NCI-H510A treated with DMSO at 0.1 percent for 48 hours (cell line): ENCODE measurements around the gene PIP4K2A.
"Not testable (repeated sequence)": the region's sequence is repeated elsewhere in the genome, so short reads cannot be mapped to it uniquely, and the experiment has no call there.

Experiments used
- DNase-seq: peaks from one replicate; lab custom pipeline; 2025; lab: John Stamatoyannopoulos, UW

PIP4K2A gene

GRCh38 chr10:22714479-22715289, at the start of gene PIP4K2A:
Gene PIP4K2A (minus strand): TSS chr10:22714578. CDS start chr10:22714326, 252 bp downstream.
- DNase-seq: peak; percentile 16

GRCh38 chr10:22761569-22762220, 47.3 kb upstream of the PIP4K2A start:
- DNase-seq: no peak

GRCh38 chr10:22760025-22760424, 45.6 kb upstream of the PIP4K2A start:
- no peak for DNase-seq

- DNase-seq: no peak
Observed at GRCh38 chr10:22758867-22759266, 44.5 kb upstream of the PIP4K2A start.

- no peak for DNase-seq
Observed at GRCh38 chr10:22754296-22754695, 39.9 kb upstream of the PIP4K2A start.

- DNase-seq: no peak
Observed at GRCh38 chr10:22753786-22754185, 39.4 kb upstream of the PIP4K2A start.

GRCh38 chr10:22752272-22752889, 38.0 kb upstream of the PIP4K2A start:
- no peak for DNase-seq

- no peak for DNase-seq
Observed at GRCh38 chr10:22750131-22750530, 35.8 kb upstream of the PIP4K2A start.

GRCh38 chr10:22744858-22745257, 30.5 kb upstream of the PIP4K2A start:
- not testable (repeated sequence) for DNase-seq

GRCh38 chr10:22742678-22743077, 28.3 kb upstream of the PIP4K2A start:
- DNase-seq: no peak

GRCh38 chr10:22741631-22742030, 27.3 kb upstream of the PIP4K2A start:
- not testable (repeated sequence) for DNase-seq

- DNase-seq: no peak
Observed at GRCh38 chr10:22740180-22740579, 25.8 kb upstream of the PIP4K2A start.

- DNase-seq: no peak
Observed at GRCh38 chr10:22737587-22737986, 23.2 kb upstream of the PIP4K2A start.

GRCh38 chr10:22736134-22736533, 21.8 kb upstream of the PIP4K2A start:
- DNase-seq: no peak

- DNase-seq: no peak
Observed at GRCh38 chr10:22733992-22734391, 19.6 kb upstream of the PIP4K2A start.

GRCh38 chr10:22727663-22728062, 13.3 kb upstream of the PIP4K2A start:
- DNase-seq: no peak

- DNase-seq: no peak
Observed at GRCh38 chr10:22727112-22727511, 12.7 kb upstream of the PIP4K2A start.

GRCh38 chr10:22724773-22725172, 10.4 kb upstream of the PIP4K2A start:
- no peak for DNase-seq

- no peak for DNase-seq
Observed at GRCh38 chr10:22723783-22724182, 9.4 kb upstream of the PIP4K2A start.

- no peak for DNase-seq
Observed at GRCh38 chr10:22723343-22723779, 9.0 kb upstream of the PIP4K2A start.

- no peak for DNase-seq
Observed at GRCh38 chr10:22722626-22723169, 8.3 kb upstream of the PIP4K2A start.

GRCh38 chr10:22720667-22721066, 6.3 kb upstream of the PIP4K2A start:
- DNase-seq: no peak
